DOHH2 (cell line): Measurements from ENCODE around the gene DAZAP1.

Experiments used
- EZH2phosphoT487 ChIP-seq: fragments of 200-600 bp; sonication (generic); IDR thresholded peaks from 2 replicates; pipeline ENCODE4 v1.6.1; 2017; ENCODE audit warnings: borderline replicate concordance, mild to moderate bottlenecking, antibody characterized with exemption, low read length, moderate library complexity, mixed read lengths
- TF ChIP-seq, protein P1 (sequence below): fragments of 200-600 bp; sonication (generic); IDR thresholded peaks from one replicate; pipeline ENCODE4 v1.5.1; 2014; ENCODE audit warnings: antibody characterized with exemption, mild to moderate bottlenecking, low read depth, low read length; ENCODE audit not compliant: poor library complexity, severe bottlenecking

DNA sequence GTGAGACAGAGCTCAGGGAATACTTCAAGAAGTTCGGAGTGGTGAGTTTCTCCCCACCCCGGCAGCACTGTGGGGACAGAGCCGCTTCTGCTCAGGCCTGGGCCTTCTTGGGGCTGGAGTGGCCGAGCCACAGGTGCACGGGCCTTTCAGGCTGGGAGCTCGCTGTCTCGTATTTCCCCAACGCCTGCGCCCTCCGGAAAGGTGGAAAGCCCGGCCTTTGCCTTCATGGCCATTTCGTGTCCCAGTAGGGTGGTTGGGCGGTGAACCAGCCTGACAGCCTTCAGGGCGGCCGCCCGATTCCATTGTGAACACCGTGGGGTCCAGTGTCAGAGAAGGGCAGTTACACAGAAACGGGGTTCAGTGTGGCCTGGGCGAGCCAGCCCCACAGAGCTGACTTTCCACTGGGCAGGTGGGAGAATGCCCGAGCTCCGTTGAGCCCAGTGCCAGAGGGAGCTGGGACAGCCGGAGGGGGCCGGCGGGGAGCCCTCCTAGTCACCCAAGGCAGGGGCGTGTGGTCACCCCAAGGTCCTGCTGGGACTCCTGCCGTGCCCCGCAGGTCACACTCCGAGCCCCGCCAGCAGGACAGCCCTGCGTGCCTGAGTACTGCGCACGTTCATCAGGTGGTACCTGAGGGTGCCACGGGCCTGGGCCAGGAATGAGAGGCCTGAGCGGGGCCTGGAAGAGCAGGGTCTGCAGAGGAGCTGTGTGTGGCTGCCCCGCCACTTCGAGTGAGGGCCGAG is 14.0 kb downstream of the DAZAP1 start:
- TF ChIP-seq, protein P1, sequence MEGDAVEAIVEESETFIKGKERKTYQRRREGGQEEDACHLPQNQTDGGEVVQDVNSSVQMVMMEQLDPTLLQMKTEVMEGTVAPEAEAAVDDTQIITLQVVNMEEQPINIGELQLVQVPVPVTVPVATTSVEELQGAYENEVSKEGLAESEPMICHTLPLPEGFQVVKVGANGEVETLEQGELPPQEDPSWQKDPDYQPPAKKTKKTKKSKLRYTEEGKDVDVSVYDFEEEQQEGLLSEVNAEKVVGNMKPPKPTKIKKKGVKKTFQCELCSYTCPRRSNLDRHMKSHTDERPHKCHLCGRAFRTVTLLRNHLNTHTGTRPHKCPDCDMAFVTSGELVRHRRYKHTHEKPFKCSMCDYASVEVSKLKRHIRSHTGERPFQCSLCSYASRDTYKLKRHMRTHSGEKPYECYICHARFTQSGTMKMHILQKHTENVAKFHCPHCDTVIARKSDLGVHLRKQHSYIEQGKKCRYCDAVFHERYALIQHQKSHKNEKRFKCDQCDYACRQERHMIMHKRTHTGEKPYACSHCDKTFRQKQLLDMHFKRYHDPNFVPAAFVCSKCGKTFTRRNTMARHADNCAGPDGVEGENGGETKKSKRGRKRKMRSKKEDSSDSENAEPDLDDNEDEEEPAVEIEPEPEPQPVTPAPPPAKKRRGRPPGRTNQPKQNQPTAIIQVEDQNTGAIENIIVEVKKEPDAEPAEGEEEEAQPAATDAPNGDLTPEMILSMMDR, result no peak
- no peak for TF ChIP-seq EZH2phosphoT487
